NCI-H1436 treated with DMSO at 0.1 percent for 48 hours (cell line): ENCODE measurements around the gene SEPHS2.
"Not testable (repeated sequence)": the region's sequence is repeated elsewhere in the genome, so short reads cannot be mapped to it uniquely, and the experiment has no call there.

ENCODE experiments used
- DNase-seq: peaks from one replicate; lab custom pipeline; 2025; lab: John Stamatoyannopoulos, UW

The SEPHS2 gene

DNA sequence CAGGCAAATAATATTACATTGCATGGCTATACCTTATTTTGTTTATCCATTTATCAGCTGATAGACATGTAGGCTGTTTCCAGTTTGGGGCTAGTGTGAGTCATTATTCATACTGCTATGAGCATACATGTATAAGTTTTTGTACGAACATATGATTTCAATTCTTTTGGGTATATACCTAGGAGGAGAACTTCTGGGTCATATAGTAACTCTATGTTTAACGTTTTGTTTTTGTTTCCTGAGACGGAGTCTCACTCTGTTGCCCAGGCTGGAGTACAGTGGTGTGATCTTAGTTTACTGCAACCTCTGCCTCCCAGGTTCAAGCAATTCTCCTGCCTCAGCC, 24.5 kb upstream of the SEPHS2 start:
- DNase-seq = no peak

DNA sequence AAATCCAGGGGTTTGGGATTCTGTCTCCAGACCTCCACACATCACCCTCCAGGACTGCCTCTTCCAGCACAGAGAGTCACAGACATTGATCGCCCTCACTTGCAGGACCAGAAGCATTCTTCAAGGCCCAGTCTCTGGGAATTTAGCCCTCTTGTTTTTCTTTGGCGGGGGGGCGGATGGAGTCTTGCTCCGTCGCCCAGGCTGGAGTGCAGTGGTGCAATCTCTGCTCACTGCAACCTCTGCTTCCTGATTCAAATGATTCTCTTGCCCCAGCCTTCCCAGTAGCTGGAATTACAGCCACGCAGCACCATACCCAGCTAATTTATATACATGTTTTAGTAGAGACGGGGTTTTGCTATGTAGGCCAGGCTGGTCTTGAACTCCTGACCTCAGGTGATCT, 18.4 kb upstream of the SEPHS2 start:
- no peak for DNase-seq

DNA sequence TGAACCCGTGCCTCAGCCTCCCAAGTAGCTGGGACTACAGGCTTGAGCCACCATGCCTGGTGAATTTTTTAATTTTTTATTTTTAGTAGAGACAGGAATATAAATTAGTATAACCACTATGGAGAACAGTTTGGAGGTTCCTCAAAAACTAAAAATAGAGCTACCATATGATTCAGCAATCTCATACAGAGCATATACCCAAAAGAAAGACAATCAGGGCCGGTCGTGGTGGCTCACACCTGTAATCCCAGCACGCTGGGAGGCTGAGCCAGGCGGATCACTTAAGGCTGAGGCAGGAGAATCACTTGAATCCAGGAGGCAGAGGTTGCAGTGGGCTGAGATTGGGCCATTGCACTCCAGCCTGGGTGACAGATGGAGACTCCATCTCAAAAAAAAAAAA, 15.8 kb upstream of the SEPHS2 start:
- not testable (repeated sequence) for DNase-seq

DNA sequence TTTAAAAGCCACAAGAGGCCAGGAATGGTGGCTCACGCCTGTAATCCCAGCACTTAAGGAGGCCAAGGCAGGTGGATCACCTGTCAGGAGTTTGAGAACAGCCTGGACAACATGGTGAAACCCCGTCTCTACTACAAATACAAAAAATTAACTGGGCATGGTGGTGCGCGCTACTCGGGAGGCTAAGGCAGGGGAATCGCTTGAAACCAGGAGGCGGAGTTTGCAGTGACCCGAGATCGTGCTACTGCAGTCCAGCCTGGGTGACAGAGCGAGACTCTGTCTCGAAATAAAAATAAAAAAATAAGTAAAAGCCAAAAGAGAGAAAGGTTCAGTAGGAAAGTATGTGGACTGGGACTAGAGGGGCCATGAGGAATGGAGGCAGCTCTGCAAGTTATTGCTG, 13.8 kb upstream of the SEPHS2 start:
- DNase-seq = no peak

DNA sequence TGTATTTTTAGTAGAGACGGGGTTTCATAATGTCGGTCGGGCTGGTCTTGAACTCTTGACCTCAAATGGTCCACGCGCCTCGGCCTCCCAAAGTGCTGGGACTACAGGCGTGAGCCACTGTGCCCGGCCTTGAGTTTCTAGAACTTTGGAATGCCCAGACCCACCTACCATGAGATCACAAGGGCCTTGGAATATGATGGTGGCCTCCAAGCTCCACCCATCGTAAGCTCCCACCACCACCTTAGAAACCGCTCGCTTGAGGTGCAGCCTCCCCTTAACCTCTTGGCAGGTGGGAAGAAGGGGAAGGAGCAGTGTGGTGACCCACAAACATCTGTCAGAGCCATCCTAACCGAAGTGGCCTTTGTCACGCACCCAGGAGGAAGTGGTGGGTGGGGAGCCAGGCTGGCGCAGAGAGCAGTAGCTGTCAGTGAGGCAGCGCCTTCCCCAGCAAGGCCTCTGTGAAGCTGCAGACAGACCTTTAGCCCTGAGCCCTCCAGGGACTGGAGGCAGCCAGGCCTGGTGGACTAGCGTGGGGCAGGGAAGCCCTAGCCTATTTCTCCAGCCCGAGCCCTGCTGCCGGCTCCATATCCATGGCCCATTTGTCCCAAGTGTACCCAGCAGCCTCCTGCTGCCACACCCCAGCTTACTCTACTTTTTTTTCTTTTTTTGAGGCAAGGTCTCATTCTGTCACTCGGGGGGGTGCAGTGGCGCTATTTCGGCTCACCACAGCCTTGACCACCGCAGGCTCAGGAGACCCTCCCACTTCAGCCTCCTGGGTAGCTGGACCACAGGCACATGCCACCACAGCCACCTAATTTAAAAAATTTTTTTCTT, 13.1 kb upstream of the SEPHS2 start:
- DNase-seq = no peak

DNA sequence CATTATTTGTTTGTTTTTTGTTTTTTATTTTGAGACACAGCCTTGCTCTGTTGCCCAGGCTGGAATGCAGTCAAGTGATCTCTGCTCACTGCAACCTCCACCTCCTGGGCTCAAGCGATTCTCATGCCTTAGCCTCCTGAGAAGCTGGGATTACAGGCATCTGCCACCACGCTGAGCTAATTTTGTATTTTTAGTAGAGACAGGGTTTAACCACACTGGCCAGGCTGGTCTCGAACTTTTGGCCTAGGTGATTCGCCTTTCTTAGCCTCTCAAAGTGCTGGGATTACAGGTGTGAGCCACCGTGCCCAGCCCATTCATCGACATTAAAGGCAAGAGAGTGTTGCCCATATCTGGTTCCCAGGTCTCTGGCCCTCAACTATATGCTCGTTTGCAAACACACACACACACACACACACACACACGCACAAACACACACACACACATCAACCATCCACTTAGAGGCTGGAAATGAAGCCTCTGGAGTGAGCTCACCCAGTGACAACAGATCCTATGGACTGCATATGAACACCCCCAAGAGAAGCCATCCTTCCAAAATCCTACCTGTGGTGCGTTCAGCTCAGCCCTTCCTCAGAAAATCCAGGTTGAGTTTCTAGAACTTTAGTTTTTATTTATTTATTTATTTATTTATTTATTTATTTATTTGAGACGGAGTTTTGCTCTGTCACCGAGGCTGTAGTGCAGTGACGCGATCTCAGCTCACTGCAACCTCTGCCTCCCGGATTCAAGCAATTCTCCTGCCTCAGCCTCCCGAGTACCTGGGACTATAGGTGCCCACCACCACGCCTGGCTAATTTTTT, 12.3 kb upstream of the SEPHS2 start:
- no peak for DNase-seq

DNA sequence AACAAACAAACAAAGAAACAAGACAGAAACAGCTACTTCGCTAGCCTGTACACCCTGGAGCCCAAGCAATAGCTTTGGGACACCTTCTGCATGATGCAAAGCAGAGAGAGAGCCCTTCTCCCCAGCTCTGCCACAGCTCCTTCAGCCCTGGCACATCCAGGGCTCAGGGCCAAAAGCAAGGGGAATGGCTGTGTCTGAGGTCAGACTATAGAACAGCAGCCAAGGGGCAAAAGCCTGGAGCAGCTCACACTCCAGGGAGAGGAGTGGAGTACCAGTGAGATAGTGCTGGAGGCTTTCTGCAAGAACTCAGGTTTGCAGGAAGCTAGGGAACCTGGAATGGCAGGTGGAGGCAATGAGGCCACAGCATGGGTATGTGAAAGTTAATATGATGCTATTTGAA, 11.6 kb upstream of the SEPHS2 start:
- DNase-seq = no peak

DNA sequence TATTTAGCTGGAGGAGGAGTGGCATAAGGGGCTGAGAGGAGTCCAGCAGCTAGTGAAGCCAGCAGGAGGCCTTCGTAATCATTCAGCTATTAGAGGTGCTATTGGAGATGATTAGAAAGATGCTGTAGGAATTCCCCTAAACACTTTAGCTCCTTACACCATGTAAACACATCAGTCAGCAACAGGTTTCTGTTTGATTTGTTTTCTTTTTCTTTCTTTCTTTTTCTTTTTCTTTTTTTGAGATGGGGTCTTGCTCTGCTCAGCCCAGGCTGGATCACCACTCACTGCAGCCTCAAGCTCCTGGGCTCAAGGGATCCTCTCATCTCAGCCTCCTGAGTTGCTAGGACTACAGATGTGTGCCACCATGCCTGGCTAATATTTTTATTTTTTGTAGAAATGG, 10.6 kb upstream of the SEPHS2 start:
- DNase-seq = no peak

DNA sequence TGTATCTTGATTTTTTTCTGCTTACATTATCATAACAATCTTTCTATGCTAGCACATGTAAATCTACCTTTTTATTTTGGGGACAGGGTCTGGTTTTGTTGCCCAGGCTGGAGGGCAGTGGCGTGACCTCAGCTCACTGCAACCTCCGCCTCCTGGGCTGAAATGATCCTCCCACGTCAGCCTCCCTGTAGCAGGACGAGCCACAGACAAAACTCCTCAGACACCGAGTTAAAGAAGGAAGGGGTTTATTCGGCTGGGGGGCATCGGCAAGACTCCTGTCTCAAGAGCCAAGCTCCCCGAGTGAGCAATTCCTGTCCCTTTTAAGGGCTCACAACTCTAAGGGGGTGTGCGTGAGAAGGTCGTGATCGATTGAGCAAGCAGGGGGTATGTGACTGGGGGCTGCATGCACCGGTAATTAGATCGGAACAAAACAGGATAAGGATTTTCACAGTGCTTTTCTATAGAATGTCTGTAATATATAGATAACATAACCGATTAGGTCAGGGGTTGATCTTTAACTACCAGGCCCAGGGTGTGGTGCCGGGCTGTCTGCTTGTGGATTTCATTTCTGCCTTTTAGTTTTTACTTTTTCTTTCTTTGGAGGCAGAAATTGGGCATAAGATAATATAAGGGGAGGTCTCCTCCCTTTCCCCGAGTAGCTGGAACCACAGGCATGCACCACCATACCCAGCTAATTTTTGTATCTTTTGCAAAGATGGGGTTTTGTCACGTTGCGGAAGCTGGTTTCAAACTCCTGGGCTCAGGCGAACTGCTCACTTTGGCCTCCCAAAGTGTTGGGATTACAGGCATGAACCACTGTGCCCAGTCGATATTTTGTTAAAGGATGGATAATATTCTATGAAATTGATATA, 7.3 kb upstream of the SEPHS2 start:
- DNase-seq = not testable (repeated sequence)

DNA sequence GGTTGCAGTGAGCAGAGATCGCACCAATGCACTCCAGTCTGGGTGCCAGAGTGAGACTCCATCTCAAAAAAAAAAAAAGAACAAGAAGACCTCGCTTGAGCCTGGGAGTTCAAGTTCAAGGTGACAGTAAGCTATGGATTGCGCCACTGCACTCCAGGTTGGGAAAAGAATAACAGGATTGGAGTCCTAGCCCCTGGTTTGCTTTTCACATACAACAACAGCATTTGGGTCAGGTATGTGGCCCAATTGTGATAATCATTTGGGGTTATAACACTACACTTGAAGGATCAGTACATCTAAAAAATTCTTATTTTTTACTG, 3.4 kb upstream of the SEPHS2 start:
- no peak for DNase-seq

DNA sequence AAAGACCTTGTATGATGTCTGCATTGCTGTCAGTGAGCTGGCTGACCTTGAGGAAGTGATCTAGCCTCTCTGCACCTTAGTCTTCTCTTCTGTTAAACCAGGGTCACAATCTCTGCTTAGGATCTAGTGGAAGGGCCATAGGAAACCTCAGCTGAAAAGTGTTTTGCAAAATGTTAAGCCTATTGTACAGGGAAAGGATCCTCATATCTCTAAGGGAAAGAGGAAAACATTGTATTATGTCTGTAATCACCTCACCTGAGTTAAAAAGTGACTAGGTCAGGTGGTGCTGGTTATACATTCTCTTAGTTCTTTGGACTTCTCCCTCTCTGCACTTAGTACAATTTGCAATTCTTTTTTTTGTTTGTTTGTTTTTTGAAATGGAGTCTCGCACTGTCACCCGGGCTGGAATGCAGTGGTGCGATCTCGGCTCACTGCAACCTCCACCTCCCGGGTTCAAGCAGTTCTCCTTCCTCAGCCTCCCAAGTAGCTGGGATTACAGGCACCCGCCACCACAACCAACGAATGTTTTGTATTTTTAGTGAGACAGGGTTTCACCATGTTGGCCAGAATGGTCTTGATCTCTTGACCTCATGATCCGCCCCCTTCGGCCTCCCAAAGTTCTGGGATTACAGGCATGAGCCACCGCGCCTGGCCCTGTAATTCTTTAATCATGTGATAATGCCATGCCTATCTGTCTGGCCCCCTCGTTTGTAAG, 2.0 kb upstream of the SEPHS2 start:
- DNase-seq = no peak

DNA sequence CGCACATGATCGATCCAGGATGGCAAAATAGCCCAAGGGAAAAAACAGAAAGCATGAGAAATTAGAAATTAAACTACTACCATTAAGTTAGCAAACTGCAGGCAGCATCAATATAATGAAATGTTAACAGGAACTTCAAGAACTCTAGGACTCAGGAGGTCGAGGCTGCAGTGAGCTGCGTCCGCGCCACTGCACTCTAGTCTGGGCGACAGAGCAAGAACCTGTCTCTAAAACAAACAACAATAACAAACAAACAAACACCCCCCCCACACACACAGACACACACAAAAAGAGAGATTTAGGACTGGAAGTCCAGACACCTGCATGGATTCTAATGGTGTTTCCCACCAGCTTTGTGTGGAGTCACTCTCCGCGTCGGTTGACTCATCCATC, 525 bp upstream of the SEPHS2 start:
- no peak for DNase-seq

DNA sequence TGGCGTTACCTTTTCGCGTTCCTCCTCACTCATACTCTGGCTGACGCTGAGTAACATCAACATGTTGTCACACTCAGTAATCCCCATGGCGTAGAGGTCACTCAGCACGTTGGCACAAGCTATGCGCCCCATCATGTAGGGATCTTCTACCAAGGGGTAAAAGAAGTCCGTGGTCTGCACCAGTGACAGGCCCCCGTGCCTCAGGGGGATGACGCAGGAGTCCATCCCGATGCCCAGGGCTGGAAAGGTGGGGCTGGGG, 596 bp downstream of the SEPHS2 start:
- no peak for DNase-seq

DNA sequence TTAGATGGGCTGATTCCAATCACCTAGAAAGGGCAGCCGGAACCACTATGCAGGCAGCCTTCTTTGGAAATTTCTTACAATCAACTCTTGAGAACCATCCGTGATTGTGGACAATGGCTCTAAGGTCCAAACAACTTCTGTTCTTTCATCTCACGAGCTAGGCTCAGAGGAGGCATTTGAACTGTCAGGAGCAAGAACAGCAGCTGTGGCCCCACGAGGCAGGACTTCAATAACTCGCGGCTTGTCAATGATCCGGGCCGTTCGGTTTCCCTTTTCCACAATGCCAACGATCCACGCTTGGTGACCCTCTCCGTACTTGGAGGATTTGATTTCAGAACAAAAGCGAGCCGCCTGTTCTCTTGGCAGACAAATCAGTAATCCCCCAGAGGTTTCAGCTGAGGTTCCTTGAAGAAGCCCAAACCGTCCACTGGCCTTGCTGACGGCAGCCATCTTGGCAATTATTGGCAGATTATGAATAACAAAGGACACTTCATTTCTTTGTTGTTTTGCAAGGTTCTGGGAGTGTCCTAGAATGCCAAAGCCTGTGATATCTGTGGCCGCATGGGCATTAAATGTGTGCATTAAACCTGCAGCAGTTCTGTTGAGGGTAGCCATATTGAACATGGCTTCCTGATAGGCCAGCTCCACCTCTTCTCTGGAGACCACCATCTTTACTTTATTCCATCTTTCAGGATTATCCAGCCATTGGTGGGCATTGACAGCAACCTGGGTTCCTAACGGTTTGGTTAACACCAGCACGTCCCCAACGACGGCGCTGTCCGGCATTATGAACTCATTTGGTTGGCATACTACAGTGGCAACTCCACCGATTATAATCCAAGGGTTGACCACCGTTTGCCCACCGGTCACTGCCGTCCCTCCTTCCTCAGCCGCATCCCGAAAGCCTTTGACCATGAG, 1.2 kb downstream of the SEPHS2 start:
- DNase-seq = no peak

DNA sequence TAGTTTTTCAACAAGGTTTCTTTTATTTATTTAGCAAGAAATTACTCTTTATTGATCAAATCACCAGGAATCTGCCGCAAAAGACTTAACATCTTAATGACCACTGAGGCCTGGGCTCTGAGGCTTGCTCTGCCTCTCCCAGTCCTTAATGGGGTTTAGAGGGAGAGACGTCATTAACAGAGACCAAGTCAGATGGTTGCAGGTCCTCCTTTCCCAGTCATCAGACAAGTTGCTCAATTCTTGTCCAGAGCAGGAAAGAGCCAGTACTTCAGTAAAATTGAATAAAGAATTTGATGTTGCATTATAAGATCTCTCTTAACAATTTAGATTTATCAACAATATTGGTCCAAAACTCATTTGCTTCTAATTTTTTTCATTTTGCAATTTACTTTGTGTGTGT, 2.0 kb downstream of the SEPHS2 start:
- DNase-seq = no peak

DNA sequence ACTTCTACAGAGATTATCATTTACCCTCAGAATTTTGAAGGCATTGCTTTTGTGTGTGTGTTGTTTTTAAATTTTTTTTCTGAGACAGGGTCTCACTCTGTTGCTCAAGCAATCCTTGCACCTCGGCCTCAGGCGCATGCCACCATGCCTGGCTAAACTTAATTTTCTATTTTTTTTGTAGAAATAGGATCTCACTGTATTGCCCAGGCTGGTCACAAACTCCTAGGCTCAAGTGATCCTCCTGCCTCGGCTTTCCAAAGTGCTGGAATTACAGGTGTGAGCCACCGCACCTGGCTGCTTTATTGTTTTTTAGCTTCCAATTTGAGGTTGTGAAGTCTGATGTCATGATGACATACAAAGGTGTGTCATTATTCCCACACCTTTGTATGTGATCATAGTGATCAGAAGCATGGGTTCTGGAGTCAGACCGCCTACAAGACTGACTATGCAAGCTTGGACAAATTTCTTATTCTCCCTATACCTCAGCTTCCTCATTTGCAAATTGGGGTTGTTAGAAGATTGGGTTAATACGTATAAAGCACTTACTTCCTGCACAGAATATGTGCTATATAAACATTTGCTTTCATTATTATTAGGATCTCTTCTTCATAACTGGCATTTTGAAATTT, 5.8 kb downstream of the SEPHS2 start:
- no peak for DNase-seq

DNA sequence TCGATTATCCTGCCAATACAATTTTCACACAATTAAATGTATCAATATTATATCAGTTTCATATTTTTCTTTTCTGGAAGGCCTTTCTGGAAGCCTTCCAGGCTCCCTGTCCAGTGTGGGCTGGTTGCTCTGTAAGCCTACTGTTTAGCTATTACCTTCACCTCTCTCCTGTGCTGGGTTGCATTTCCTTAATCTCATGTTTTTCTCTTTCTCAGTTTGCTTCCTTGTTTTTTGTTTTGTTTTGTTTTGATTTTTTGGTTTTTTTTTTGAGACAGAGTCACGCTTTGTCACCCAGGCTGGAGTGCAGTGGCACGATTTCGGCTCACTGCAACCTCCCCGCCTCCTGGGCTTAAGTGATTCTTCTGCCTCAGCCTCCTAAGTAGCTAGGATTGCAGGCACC, 6.8 kb downstream of the SEPHS2 start:
- DNase-seq = no peak

DNA sequence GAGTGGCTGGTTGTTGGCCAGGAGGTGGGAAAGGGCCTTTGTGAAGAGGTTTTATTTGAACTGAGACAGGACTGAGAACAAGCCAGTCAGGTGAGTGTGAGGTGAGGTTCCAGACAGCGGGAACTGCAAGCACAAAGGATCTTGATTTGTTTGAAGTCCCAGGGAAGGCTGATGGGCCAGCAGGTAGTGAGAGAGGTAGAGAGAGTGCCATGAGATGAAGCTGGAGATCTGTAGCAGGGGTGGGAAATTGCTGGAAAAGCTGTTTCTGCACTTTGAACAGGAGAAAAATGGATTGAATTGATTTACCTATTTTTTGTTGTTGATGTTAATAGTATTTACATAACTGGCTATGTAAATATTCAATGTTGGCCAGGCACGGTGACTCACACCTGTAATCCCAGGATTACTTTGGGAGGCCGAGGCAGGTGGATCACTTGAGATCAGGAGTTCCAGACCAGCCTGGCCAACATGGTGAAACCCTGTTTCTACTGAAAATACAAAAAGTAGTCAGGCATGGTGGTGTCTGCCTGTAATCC, 8.1 kb downstream of the SEPHS2 start:
- no peak for DNase-seq

DNA sequence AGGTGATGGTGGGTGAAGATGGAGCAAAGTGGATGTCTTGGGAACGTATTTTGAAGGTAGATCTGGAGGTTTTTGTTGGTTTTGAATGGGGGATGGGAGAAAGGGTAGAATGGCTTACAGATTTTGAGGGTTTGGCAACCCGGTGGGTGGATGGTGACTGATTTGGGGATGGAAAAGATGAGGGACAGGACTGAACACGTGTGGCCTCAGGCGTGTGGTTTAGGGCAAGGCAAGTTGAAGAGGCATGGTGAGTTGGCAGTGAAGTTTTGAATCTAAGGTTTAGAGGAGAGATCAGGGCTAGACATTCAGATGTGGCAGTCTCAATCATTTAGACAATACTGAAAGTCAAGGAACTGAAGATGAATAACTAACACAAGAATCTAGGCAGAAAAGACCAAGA, 10.8 kb downstream of the SEPHS2 start:
- no peak for DNase-seq

DNA sequence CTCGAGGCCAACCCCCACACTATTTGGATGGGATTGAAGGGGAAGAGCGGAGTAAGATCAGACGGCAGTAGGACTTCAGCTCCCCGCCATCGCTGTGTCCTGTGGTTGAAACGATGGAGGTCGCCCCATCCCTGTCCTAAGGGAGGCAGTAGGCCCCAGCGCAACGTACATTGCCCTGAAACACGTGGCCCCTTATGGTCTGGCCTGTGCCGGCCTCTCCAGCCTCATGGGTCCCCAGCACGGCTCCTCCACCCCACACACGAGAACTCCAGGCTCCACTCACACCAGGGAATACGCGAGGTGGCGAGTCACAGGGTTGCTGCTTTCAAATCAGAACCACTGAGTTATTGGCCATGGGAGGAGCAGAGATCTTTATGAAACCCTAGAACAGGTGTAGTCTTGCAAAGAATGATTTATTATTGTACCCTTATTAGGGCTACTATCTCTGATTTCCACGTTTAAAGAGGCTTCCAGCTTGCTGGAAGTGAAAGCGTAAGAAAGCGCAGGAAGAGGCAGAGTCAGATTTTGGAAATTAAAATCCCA, 15.2 kb downstream of the SEPHS2 start:
- no peak for DNase-seq
